Measurements from ENCODE around the gene SYT7. TPM values are rescaled to one million over a fixed set of nuclear protein-coding genes. Genes with fewer than 3 reads are reported as not detected.

SYT7 gene
- total RNA-seq, 1 donor from 2014 or later = 18.9 TPM

GRCh38 chr11:61494381-61494961 lies 86.4 kb downstream of the SYT7 start:
- TF ChIP-seq CTCF (IDR thresholded peaks at IDR 0.05; ENCODE audit: borderline replicate concordance) = no peak
- H3K27ac ChIP-seq (replicated peaks) = peak overlapping the region; percentile 76
- no peaks in the 10 kb centered on the region for H3K27me3 ChIP-seq (ENCODE audit: low read depth)
- H3K4me1 ChIP-seq = peaks cover 46% of the 10 kb centered on the region
- H3K4me3 ChIP-seq = no peak overlapping the region
- peak; percentile 56 for DNase-seq
- no peaks in the 10 kb centered on the region for H3K36me3 ChIP-seq
- H3K9me3 ChIP-seq (replicated peaks) = no peaks in the 10 kb centered on the region
- intact Hi-C loops (cut with micrococcal nuclease) = no loop called here

GRCh38 chr11:61491736-61492395 lies 89.0 kb downstream of the SYT7 start:
- H3K27ac ChIP-seq (replicated peaks) = no peak overlapping the region
- H3K27me3 ChIP-seq (ENCODE audit: low read depth) = no peaks in the 10 kb centered on the region
- H3K36me3 ChIP-seq = peaks cover 5% of the 10 kb centered on the region
- no peak for DNase-seq
- intact Hi-C loops (cut with micrococcal nuclease) = no loop called here
- no peaks in the 10 kb centered on the region for H3K9me3 ChIP-seq (replicated peaks)
- H3K4me1 ChIP-seq = peaks cover 60% of the 10 kb centered on the region
- no peak for TF ChIP-seq CTCF (IDR thresholded peaks at IDR 0.05; ENCODE audit: borderline replicate concordance)
- no peak overlapping the region for H3K4me3 ChIP-seq

GRCh38 chr11:61489833-61490721 lies 90.8 kb downstream of the SYT7 start:
- no peak for TF ChIP-seq CTCF (IDR thresholded peaks at IDR 0.05; ENCODE audit: borderline replicate concordance)
- no peaks in the 10 kb centered on the region for H3K9me3 ChIP-seq (replicated peaks)
- H3K27ac ChIP-seq (replicated peaks) = peak overlapping the region; percentile 81
- intact Hi-C loops (cut with micrococcal nuclease) = no loop called here
- H3K36me3 ChIP-seq = peaks cover 12% of the 10 kb centered on the region
- H3K27me3 ChIP-seq (ENCODE audit: low read depth) = no peaks in the 10 kb centered on the region
- peaks cover 44% of the 10 kb centered on the region for H3K4me1 ChIP-seq
- H3K4me3 ChIP-seq = peak overlapping the region; percentile 42
- peak; percentile 40 for DNase-seq

- DNase-seq = peak; percentile 81
- no peak for TF ChIP-seq CTCF (IDR thresholded peaks at IDR 0.05; ENCODE audit: borderline replicate concordance)
- no peaks in the 10 kb centered on the region for H3K9me3 ChIP-seq (replicated peaks)
- H3K4me3 ChIP-seq = peak overlapping the region; percentile 42
- peak overlapping the region; percentile 81 for H3K27ac ChIP-seq (replicated peaks)
- peaks cover 15% of the 10 kb centered on the region for H3K36me3 ChIP-seq
- peaks cover 32% of the 10 kb centered on the region for H3K4me1 ChIP-seq
- H3K27me3 ChIP-seq (ENCODE audit: low read depth) = no peaks in the 10 kb centered on the region
- intact Hi-C loops (cut with micrococcal nuclease) = no loop called here
These were observed 92.1 kb downstream of the SYT7 start for GRCh38 chr11:61488651-61489291.

GRCh38 chr11:61487342-61488025 lies 93.4 kb downstream of the SYT7 start:
- H3K9me3 ChIP-seq (replicated peaks) = no peaks in the 10 kb centered on the region
- no peak for DNase-seq
- TF ChIP-seq CTCF (IDR thresholded peaks at IDR 0.05; ENCODE audit: borderline replicate concordance) = no peak
- no peak overlapping the region for H3K4me3 ChIP-seq
- no peaks in the 10 kb centered on the region for H3K27me3 ChIP-seq (ENCODE audit: low read depth)
- intact Hi-C loops (cut with micrococcal nuclease) = no loop called here
- H3K4me1 ChIP-seq = peaks cover 34% of the 10 kb centered on the region
- H3K36me3 ChIP-seq = peaks cover 15% of the 10 kb centered on the region
- H3K27ac ChIP-seq (replicated peaks) = peak overlapping the region; percentile 81

Measured in left ventricle myocardium inferior (tissue), 1 donor.